PC-9 (cell line): ENCODE measurements around the gene PACRG.

Source experiments
- EZH2 ChIP-seq: fragments of 200-600 bp; sonication (generic); IDR thresholded peaks from 2 replicates; pipeline ENCODE4 v1.8.0; 2017; ENCODE audit warnings: antibody characterized with exemption, low read depth
- TF ChIP-seq, protein P1 (sequence below): fragments of 200-600 bp; sonication (generic); conservative IDR thresholded peaks from 2 replicates; pipeline ENCODE4 v1.6.1; 2017; ENCODE audit warnings: mixed run types, antibody characterized with exemption, mild to moderate bottlenecking, moderate library complexity

DNA sequence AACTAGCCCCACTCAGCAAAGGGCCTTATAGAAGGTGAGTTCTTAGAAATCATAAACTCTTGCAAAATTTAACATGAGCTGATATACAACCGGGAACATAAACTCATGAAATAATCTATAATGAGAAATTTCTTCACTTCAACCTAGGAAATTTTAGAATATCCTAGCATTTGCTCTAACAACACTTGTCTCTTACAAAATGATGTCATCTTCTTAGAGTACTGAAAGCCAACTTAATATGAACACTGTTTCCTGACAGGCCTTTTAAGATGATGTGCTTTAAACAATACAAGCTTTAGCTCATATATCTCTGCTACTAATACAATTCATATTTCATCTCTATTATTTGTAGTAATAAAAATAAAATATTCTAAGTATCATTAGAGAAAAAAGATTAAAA is 932 bp downstream of the PACRG start:
- TF ChIP-seq, protein P1, sequence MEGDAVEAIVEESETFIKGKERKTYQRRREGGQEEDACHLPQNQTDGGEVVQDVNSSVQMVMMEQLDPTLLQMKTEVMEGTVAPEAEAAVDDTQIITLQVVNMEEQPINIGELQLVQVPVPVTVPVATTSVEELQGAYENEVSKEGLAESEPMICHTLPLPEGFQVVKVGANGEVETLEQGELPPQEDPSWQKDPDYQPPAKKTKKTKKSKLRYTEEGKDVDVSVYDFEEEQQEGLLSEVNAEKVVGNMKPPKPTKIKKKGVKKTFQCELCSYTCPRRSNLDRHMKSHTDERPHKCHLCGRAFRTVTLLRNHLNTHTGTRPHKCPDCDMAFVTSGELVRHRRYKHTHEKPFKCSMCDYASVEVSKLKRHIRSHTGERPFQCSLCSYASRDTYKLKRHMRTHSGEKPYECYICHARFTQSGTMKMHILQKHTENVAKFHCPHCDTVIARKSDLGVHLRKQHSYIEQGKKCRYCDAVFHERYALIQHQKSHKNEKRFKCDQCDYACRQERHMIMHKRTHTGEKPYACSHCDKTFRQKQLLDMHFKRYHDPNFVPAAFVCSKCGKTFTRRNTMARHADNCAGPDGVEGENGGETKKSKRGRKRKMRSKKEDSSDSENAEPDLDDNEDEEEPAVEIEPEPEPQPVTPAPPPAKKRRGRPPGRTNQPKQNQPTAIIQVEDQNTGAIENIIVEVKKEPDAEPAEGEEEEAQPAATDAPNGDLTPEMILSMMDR = no peak
- TF ChIP-seq EZH2 = no peak
